NCI-H2196 treated with DMSO at 0.1 percent for 48 hours (cell line): Measurements from ENCODE around the gene COPS4.
A peak's percentile ranks its signal among the peaks of the same experiment; 100 is the strongest.
"Not testable (repeated sequence)": the region's sequence is repeated elsewhere in the genome, so short reads cannot be mapped to it uniquely, and the experiment has no call there.

ENCODE experiments used
- DNase-seq: peaks from one replicate; lab custom pipeline; 2025; ENCODE audit not compliant: unreplicated experiment; lab: John Stamatoyannopoulos, UW

Gene COPS4

DNA sequence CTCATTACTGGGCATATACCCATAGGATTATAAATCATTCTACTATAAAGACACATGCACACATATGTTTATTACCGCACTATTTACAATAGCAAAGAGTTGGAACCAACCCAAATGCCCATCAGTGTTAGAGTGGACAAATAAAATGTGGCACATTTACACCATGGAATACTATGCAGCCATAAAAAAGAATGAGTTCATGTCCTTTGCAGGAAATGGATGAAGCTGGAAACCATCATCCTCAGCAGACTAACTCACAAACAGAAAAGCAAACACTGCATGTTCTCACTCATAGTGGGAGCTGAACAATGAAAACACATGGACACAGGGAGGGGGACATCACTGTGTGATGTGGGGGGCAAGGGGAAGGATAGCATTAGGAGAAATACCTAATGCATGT lies 11.4 kb upstream of the COPS4 start:
- not testable (repeated sequence) for DNase-seq

DNA sequence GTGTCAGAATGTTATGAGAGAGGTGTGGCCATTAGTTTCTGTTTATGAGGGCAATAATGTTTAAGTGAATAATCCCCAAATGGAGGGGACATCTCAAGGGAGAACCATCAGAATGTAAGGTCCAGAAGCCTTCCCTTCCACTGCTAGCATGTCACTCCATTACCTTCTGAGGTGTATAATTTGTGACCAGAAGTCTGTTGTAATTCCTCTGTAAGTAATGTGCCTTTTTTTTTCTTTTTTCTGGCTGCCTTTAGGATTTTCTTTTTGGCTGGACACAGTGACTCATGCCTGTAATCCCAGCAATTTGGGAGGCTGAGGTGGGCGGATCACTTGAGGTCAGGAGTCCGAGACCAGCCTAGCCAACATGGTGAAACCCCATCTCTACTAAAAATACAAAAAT lies 10.8 kb upstream of the COPS4 start:
- no peak for DNase-seq

DNA sequence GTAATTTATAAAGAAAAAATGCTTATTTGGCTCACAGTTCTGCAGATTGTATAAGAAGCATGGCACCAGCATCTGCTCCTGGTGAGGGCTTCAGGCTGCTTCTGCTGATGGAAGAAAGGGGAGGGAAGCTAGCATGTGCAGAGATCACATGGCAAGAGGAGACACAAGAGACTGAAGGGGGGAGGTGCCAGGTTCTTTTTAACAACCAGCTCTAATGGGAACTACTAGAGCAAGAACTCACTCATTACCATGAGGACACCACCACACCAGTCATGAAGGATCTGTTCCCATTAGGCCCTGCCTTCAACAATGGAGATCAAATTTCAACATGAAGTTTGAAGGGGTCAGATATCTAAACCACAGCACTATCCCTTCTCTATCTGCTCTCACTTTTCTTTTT lies 9.4 kb upstream of the COPS4 start:
- no peak for DNase-seq

DNA sequence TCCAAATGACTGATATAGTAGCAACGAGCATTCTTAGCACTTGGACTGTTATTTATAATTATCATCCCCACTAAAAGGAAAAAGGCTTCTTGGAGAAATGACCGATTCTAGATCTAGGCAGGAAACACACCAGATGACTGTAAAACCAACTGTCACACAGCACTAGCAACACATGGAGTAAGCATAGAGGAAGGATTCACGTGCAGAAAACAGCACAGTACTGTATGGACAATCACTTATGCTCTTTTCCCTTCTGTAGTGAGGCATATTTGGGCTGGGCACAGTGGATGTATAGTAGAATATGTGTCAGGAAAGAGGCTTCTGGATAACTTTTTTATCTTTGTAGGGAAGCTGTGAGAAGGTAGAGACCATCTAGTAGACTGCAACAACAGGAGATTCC lies 6.0 kb upstream of the COPS4 start:
- DNase-seq, result no peak

DNA sequence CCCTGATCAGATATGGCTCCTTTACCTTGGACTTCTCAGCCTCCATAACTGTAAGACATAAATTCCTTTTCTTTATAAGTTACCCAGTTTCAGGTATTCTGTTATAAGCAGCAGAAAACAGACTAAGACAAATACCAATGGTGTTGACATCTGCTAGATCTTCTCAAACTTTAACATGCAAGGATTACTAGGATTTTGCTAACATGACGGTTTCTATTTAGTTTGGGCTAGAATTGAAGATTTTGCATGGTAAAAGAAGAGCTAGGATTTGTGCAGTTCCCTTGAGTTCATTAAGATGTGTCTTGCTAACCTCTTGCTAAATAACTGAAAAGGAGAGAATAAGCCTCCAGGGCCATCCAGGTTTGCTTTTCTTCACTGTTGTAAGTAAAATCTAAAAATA lies 5.3 kb upstream of the COPS4 start:
- DNase-seq, result no peak

DNA sequence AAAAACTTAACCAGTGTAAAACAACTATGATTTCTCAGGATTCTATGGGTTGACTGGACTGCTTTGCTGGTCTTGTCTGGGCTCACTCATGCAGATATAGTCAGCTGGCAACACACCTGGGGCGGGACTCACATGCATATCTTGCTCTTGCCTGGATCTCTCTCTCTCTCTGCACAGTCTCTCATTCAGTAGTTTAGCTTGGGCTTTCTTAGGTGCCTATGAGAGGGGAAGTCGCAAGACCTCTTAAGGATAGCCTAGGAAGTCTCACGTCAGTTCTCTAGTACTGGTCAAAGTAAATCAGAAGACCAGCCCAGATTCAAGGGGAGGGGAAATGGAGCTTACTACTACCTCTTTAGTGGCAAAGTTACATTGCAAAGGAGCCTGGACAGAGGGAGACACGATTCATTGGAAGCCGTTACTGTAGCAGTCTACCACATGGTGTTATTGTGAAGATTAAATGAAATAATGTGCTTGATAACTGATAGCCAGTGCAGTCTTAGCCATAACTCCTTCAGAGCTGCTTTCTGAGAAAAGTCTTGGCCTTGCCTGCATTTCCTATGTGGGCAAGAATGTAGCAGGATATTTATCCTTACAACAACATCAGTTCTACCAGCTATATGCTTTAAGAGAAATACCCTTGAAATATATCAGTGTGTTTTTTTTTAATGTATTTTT lies 2.1 kb downstream of the COPS4 start:
- no peak for DNase-seq

DNA sequence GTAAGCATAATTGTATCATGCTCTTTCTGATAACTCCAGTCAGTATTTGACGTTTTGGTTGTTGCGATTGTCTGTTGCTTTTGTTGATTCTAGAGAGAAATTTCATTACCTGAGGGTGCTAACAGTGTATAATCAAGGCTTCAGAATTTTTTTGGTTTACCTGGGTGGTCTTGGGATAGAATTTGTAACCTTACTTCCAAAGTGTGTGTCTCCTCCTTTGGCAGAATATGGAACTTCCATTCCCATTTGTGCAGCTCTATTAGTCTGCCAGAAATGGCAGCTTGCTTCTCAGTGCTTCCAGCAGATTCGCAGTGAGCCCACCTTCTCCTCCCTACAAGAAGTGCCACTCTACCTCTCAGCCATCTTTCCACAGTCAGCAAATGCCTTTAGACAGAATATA lies 5.3 kb downstream of the COPS4 start:
- no peak for DNase-seq

DNA sequence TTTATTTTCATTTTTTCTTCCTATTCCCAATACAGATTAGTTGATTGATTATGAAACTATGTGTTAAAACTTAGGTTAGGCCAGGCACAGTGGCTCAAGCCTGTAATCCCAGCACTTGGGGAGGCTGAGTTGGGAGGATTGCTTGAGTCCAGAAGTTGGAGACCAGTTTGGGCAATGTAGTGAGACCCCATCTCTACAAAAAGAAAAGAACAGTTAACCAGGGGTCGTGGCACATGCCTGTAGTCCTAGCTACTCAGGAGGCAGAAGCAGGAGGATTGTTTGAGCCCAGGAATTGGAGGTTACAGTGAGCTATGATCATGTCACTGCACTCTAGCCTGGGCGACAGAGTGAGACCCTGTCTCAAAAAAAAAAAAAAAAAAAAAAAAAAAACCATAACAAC lies 8.2 kb downstream of the COPS4 start:
- not testable (repeated sequence) for DNase-seq

DNA sequence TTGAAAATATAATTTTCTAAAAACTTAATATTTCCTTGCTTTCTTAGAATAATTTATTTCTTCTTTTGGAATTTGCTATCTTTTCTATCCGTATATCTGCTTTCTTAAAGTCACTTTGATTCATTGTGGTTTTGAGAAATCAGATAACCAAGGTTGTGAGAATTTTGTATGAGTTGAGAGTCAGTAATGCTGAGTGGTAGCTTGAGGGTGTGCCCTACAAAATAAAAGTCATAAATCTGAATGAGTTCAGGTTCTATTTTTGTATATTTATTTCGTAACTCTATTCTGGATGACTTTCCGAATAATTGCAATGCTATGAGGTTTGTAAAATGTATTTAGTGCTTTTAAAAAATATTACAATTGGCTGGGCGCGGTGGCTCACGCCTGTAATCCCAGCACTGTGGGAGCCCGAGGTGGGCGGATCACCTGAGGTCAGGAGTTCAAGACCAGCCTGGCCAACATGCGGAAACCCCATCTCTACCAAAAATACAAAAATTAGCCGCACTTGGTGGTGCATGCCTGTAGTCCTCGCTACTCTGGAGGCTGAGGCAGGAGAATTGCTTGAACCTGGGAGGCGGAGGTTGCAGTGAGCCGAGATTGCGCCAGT lies 8.9 kb downstream of the COPS4 start:
- DNase-seq, result no peak

DNA sequence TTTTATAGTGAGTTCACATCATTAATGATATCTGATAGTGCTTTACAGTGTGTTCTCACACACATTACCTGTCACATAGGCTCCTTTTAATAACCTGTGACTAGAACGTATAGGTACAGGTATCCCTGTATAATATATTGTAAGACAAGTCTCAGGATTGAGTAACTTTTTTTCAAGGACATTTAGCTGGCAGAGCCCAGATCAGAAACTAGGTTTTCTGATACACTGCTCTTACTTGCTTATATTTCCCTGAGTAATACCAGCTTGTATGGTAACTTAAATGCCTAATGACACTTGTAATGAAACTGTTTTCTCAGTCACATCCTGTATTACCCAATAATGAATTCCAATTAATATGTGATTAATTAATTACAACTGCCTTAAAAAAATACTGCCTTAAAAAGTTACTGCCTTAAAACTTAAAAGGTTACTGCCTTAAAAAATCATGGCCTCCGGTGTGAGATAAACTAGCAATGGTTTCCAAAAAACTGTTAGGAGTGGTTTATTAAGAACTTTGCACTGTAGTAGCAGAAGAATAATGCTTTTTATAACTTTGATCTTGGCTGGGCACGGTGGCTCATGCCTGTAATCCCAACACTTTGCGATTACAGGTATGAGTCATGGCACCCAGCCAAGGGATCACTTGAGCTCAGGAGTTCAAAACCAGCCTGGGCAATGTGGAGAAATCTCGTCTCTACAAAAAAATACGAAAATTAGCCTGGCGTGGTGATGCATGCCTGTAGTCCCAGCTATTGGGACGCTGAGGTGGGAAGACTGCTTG lies 11.9 kb downstream of the COPS4 start:
- DNase-seq, result no peak

DNA sequence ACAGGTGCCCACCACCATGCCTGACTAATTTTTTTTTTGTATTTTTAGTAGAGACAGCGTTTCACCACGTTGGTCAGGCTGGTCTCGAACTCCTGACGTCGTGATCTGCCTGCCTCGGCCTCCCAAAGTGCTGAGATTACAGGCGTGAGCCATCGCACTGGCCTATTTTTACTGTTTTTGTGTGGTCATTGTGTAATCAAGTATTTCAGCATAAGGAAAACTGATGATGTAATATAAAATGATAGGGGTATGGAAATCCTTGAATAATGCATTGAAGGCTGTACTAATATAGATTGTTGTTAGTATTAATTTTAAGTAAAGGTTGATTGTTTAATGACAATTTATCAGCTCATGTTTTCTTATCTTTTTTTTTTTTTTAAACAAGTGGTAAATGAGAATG lies 13.8 kb downstream of the COPS4 start:
- not testable (repeated sequence) for DNase-seq

DNA sequence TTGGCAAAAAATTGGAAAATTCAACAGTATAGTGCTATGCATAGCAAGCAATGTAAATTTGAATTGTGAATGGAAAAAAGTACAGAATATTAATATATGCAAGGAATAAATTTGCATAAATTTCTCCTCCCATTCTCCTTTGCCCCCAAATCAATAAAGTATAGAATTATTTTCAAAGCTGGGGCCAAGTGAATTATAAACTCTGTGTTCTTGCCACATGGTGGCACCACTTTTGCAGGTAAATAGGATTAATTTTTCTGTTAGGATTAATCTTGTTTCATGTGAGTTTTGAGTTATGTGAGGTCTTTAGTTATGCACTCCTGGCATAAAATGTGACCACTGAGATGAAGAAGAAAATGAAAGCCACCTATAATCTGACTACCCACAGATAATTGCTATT lies 19.9 kb downstream of the COPS4 start:
- DNase-seq, result no peak

DNA sequence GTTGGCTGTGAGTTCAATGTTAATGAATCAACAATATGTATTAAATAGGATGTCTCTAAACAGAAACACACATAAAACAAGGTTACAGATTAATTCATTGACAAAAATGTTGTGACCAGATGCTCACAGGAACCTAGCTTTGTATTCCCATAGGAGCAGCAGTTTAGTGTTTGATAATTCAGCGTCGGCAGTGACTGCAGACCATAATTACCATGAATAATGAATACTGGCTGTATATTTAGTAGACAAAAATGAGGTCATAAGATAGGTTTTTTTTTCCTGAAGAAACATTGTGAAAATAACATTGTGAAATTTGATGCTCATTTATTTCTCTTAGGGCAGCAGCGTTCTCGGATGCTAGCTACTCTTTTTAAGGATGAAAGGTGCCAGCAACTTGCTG lies 27.8 kb downstream of the COPS4 start:
- DNase-seq, result no peak

DNA sequence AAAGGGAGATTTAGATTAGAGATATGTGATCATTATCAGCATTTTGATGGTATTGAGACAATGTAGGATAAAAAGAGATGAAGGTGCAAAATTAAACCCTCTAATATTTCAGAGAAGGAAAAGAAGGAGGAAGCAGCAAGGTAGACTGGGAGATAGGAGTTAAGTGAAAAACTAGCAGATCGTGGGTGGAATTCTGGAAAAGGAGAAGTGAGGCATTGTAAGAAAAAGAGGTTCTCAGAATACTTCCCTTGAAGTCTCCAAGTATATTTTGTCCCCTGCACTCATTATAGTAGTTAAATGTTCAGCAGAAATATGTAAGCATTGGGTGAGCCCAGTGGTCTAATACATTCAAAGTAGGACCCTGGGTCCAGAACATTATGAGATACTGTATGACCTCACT lies 30.3 kb downstream of the COPS4 start:
- no peak for DNase-seq

DNA sequence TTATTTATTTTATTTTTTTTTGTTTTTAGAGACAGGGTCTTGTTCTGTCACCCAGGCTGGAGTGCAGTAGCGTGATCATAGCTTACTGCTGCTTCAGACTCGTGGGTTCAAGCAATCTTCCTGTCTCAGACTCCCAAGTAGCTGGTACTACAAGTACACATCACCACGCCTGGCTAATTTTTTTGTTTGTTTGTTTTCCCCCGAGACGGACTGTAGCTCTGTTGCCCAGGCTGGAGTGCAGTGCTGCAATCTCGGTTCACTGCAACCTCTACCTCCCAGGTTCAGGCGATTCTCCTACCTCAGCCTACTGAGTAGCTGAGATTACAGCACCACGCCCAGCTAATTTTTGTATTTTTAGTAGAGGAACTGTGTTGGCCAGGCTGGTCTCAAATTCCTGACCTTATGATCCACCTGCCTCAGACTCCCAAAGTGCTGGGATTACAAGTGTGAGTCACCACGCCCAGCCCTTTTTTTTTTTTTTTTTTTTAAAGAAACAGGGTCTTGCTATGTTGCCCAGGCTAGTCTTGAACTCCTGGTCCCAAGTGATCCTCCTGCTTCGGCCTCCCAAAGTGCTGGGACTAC lies 32.2 kb downstream of the COPS4 start:
- no peak for DNase-seq

DNA sequence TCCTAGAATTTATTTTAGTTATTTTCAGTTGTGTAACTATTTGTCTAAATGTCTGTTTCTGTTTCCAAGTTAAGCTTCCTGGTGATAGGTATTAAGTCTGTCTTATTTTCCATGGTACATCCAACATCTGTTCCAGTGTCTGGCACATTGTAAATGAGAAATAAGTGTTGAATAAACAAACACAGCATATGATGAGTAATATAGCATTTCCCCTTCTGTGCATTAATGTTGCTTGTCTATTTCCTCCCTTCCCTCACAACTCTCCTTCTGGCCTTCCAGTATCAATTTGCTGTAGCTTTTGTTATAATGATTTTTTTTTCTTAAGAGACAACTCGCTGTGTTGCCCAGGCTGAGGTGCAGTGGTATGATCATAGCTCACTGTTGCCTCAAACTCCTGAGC lies 36.1 kb downstream of the COPS4 start:
- DNase-seq, result no peak

DNA sequence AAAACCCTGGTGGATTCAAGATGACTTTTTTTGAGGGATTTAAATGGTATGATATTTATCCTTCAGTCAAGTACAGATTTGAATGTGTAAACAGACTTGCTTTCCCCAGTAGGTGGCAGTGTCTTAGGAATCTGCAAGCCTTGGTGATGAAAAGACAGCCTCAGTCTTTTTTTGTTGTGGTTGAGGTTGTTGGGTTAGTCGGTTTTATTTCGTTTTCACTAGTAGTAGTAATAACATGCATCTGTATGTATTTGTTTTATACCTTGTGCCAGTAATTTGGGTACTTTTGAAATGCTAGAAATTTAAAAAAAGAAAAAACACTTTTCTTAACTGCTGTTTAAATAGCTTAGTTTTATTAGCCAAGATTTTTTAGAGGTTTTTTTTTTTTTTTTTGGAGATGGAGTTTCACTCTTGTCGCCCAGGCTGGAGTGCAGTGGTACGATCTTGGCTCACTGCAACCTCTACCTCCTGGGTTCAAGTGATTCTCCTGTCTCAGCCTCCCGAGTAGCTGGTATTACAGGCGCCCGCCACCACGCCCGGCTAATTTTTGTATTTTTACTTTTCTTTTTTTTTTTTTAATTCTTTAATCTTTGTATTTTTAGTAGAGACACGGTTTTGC lies 39.2 kb downstream of the COPS4 start:
- peak; percentile 20 for DNase-seq

DNA sequence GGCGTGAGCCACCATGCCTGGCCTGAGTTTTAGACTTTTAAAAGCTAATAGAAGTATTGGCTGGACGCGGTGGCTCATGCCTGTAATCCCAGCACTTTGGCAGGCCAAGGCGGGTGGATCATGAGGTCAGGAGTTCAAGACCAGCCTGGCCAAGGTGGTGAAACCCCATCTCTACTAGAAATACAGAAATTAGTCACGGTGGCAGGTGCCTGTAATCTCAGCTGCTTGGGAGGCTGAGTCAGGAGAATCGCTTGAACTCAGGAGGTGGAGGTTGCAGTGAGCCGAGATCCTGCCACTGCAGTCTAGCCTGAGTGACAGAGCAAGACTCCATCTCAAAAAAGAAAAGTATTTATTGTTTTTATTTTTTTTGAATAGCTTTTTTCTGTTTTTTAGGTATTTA lies 39.8 kb downstream of the COPS4 start:
- DNase-seq, result not testable (repeated sequence)

DNA sequence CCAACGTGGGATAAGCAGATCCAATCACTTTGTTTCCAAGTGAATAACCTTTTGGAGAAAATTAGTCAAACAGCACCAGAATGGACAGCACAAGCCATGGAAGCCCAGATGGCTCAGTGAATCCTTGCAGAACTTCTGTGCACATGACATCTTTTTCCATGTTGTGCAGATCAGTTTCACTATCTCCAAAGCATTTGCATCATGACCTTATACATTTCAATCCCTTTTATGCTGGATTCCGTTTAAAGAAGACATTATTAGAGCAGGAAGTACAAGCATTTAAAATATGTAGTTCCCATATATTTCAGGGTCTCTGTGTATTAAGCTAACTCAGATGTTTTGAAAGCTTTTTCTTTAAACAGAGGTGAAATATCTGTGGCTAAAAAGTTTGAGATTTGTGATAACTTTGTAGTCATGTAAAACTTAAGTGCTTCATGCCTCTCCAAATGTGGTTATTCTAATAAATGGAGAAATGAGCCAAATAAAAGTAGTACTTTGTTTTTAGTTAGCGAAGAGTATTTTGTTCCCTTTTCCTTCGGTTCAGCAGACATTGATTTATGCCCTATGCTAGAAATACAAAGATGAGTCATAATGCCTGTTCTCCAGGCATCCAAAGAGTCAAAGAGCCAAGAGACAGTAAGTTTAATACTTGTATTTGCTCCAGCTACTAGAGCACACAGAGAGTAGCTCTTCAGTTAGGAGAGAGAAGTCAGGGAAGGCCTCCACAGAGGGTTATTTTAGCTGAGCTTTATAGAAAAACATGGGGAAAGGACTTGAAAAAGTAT lies 40.5 kb downstream of the COPS4 start:
- DNase-seq, result no peak

DNA sequence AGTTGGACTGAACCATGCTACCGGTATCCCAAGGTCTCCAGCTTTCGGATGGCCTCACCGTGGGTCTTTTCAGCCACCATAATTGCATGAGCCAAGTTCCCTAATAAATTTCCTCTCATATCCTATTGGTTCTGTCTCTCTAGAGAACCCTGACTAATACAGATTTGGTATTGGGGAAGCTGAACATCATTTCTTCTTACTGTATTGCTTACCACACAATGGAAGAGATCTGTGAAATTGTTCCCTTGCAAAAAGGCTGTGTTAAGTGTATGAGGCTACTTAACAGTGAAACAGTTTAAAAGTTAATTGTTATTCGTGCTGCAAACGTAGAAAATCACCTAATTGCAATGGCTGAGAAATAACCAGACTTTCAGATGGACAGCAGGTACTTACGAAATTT lies 45.6 kb downstream of the COPS4 start:
- no peak for DNase-seq

DNA sequence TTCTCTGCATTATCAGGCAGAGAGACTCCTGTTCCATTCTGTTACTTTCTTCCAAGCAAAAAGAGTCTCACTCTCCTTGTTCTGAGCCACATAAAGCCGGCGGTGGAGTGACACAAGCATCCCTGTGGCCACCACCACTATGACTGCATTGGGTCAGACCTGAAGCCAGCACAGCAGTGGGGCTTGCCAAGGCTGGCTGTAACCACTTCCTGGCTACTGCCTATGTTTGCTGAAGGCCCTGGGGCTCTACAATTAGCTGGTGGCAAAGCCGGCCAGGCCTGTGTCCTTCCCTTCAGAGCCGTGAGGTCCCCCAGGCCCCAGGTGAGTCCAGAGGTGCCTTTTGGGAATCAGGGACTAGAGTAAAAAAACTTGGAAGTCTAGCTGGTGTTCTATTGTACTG lies 47.8 kb downstream of the COPS4 start:
- DNase-seq, result peak; percentile 2
